A673 (cell line): ENCODE measurements around the gene PSMG4. TPM values are rescaled to one million over a fixed set of nuclear protein-coding genes. Genes with fewer than 3 reads are reported as not detected.

Experiments used
- BruUV-seq: library from RNA; stranded (reverse); fragments of 400-500 nt; replicated peaks from 2 replicates; lab custom pipeline; 2021; lab: Mats Ljungman, UMichigan
- CTCF ChIA-PET: fragments of 300-600 bp; sonication (Branson Sonifier 250); formaldehyde crosslinking; loops from one replicate; lab custom pipeline; 2022; ENCODE audit warnings: antibody characterized with exemption; lab: Charles Lee
- POLR2A ChIA-PET: fragments of 300-600 bp; sonication (Branson Sonifier 250); formaldehyde crosslinking; loops from one replicate; lab custom pipeline; 2022; ENCODE audit warnings: antibody characterized with exemption; ENCODE audit not compliant: low non-redundant PET; lab: Charles Lee
- DNase-seq: peaks from one replicate; pipeline ENCODE4 v3.0.0-alpha.2; 2015; ENCODE audit warnings: low spot score
- H3K27ac ChIP-seq: fragments of 200-600 bp; sonication (generic); 2 replicates; pipeline ENCODE4 v1.5.1; 2016; ENCODE audit warnings: mixed run types, low read depth, mild to moderate bottlenecking, mixed read lengths, antibody characterized with exemption, low read length; ENCODE audit not compliant: poor library complexity, severe bottlenecking
- H3K27me3 ChIP-seq: fragments of 200-600 bp; sonication (generic); replicated peaks from 2 replicates; pipeline ENCODE4 v1.6.1; 2017; ENCODE audit warnings: mixed run types, low read depth, mild to moderate bottlenecking, mixed read lengths, antibody characterized with exemption, low read length; ENCODE audit not compliant: insufficient read depth, poor library complexity
- H3K36me3 ChIP-seq: fragments of 200-600 bp; sonication (generic); 2 replicates; pipeline ENCODE4 v1.6.1; 2016; ENCODE audit warnings: mixed run types, mild to moderate bottlenecking, mixed read lengths, antibody characterized with exemption, low read length; ENCODE audit not compliant: insufficient read depth, poor library complexity, severe bottlenecking
- H3K4me1 ChIP-seq: fragments of 200-600 bp; sonication (generic); 2 replicates; pipeline ENCODE4 v1.6.1; 2017; ENCODE audit warnings: mixed run types, mild to moderate bottlenecking, mixed read lengths, antibody characterized with exemption, low read length; ENCODE audit not compliant: insufficient read depth, poor library complexity, severe bottlenecking
- H3K4me3 ChIP-seq: fragments of 200-600 bp; sonication (generic); 2 replicates; pipeline ENCODE4 v1.5.1; 2016; ENCODE audit warnings: low read depth, mixed run types, mild to moderate bottlenecking, mixed read lengths, low read length; ENCODE audit not compliant: poor library complexity, severe bottlenecking
- H3K9me3 ChIP-seq: fragments of 200-600 bp; sonication (generic); 2 replicates; pipeline ENCODE4 v1.6.1; 2016; ENCODE audit warnings: mixed run types, low read depth, mild to moderate bottlenecking, mixed read lengths, antibody characterized with exemption, low read length; ENCODE audit not compliant: poor library complexity, severe bottlenecking
- EZH2 ChIP-seq: fragments of 200-600 bp; sonication (generic); IDR thresholded peaks from 2 replicates; pipeline ENCODE4 v1.6.1; 2017; ENCODE audit warnings: borderline replicate concordance, low read depth, mild to moderate bottlenecking, mixed read lengths, antibody characterized with exemption, low read length; ENCODE audit not compliant: poor library complexity, severe bottlenecking
- intact Hi-C: fragments of 100-400 bp; cut with micrococcal nuclease; formaldehyde crosslinking; loops from one replicate; pipeline ENCODE4 v1.10.0; 2022; ENCODE audit not compliant: unreplicated experiment
- total RNA-seq: library from RNA; stranded (reverse); gene quantifications from 2 replicates; pipeline ENCODE4 v1.2.3, GENCODE V29; 2021
- TF ChIP-seq, protein P1 (sequence below): fragments of 300-800, 200-600 bp; sonication (generic); conservative IDR thresholded peaks from 2 replicates; pipeline ENCODE4 v1.5.1; 2017; ENCODE audit warnings: low read depth, mild to moderate bottlenecking, antibody characterized with exemption, low read length, moderate library complexity, mixed read lengths

PSMG4 gene
- total RNA-seq, 1 experiment from 2014 or later: 34.4 TPM

DNA sequence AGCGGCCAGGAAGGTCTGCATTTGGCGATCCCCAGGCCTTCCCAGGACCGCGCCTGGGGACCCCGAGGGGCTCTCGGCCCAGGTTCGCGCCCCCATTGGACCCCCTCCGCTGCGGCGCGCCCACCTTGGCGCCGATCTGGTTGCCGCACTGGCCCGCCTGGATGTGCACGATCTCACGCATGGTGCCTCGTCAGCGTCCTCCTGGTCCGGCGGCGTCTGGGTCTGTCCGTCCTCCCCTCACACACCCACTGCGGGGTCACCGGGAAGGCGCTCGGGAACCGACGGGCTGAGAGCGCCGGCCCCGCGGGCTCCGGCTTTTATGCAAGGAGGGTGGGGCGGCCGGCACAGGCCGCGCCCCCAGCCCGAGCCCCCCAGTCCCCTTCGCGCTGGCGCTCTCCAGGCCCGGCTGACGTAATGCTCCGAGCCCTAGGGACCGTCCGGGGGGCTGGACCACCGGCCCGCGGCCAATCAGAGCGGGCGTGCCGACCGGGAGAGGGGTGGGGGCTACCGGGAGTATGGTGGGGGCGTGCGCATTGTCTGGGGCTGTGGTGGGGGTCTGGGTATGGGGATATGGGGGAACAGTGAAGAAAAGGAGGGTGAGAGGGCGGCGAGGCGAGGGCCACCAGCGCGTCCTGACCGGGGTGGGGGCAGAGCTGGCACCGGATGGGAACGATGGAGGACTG, 31.2 kb upstream of the PSMG4 start, which contains the start of gene TUBB2B:
TUBB2B (minus strand) TSS at position 291 of the 683 bp plus-strand sequence; CDS start at position 181, 110 bp downstream.
- H3K27ac ChIP-seq: peak within 1 kb of the TSS; percentile 83
- H3K27me3 ChIP-seq: peaks cover 8% of the 10 kb centered on the region
- H3K4me1 ChIP-seq: peaks cover 23% of the 10 kb centered on the region
- TF ChIP-seq, protein P1, sequence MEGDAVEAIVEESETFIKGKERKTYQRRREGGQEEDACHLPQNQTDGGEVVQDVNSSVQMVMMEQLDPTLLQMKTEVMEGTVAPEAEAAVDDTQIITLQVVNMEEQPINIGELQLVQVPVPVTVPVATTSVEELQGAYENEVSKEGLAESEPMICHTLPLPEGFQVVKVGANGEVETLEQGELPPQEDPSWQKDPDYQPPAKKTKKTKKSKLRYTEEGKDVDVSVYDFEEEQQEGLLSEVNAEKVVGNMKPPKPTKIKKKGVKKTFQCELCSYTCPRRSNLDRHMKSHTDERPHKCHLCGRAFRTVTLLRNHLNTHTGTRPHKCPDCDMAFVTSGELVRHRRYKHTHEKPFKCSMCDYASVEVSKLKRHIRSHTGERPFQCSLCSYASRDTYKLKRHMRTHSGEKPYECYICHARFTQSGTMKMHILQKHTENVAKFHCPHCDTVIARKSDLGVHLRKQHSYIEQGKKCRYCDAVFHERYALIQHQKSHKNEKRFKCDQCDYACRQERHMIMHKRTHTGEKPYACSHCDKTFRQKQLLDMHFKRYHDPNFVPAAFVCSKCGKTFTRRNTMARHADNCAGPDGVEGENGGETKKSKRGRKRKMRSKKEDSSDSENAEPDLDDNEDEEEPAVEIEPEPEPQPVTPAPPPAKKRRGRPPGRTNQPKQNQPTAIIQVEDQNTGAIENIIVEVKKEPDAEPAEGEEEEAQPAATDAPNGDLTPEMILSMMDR: no peak
- TF ChIP-seq EZH2: no peak
- POLR2A ChIA-PET: interaction anchor here (0.6 kb wide), 1 partner anchor 236 kb away, joined by 3 read pairs; no protein-coding TSS in a partner anchor
- peak within 1 kb of the TSS; percentile 85 for H3K4me3 ChIP-seq
- peak; percentile 92 for DNase-seq
- intact Hi-C loops: loop anchor here (2.0 kb wide), 1 partner anchor 71 kb away; the partner anchor contains the start of gene TUBB2A
- CTCF ChIA-PET: no interaction called here
- peaks cover 18% of the 10 kb centered on the region for H3K36me3 ChIP-seq
- no TSS peak for BruUV-seq
- no peaks in the 10 kb centered on the region for H3K9me3 ChIP-seq

DNA sequence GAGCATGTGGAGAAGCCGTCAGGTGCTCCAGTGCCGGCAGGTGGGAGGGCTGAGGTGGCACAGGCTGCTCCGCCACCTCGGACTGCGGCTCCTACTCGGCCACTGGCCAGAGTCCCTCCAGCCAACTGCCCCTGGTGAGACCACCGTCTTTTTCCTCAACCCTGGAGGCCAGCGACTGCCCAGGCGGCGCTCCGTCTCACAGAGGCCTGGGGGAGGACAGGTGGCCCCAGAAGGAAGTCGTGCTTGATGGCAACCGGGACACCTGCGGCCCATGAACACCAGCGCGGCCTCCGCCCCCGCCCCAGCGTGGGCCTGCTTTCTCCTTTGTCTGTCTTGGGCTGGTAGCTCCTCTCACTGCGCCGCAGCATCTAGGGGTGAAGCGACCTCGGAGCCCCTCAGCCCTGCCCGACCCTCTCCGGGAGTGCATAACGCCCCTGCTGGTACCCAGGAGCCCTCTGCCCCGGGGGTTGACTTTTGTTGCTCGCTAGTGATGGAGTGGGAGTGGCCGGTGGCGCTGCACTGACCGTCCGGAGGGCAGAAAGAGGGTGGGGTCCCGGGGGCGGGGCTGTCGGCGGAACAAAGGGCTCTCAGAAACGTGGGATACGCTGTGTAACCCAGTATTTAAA, 30.6 kb upstream of the PSMG4 start:
- DNase-seq: no peak

More for the DNA sequence above, 30.6 kb upstream of the PSMG4 start:
- intact Hi-C loops: no loop called here
- POLR2A ChIA-PET: no interaction called here
- Histone ChIP-seq H3K4me3 (peak overlapping the region; percentile 85), H3K27me3 (peaks cover 8% of the 10 kb centered on the region), H3K9me3 (no peaks in the 10 kb centered on the region), H3K27ac (peak overlapping the region; percentile 83), H3K36me3 (peaks cover 18% of the 10 kb centered on the region), H3K4me1 (peaks cover 23% of the 10 kb centered on the region)
- CTCF ChIA-PET: no interaction called here
- BruUV-seq: no TSS peak
- TF ChIP-seq, protein P1: no peak
- no peak for TF ChIP-seq EZH2
